Neuronal stem cell (in vitro differentiated cells): ENCODE data around the gene NRXN3.
A peak's percentile ranks its signal among the peaks of the same experiment; 100 is the strongest.

Source experiments
- DNase-seq: peaks from one replicate; pipeline ENCODE4 v3.0.0-alpha.2; 2013; ENCODE audit warnings: low spot score
- H2AFZ ChIP-seq: one replicate; pipeline ENCODE4 v1.6.1; 2013; ENCODE audit warnings: mild to moderate bottlenecking, low read length, inconsistent platforms
- H2AK5ac ChIP-seq: 2 replicates; pipeline ENCODE4 v1.6.1; 2013; ENCODE audit warnings: low read depth, mild to moderate bottlenecking, inconsistent platforms, low read length, moderate library complexity, mixed read lengths
- H2BK120ac ChIP-seq: 2 replicates; pipeline ENCODE4 v1.6.1; 2013; ENCODE audit warnings: low read depth, mild to moderate bottlenecking, inconsistent platforms, low read length, moderate library complexity, mixed read lengths
- H2BK12ac ChIP-seq: one replicate; pipeline ENCODE4 v1.6.1; 2013; ENCODE audit warnings: low read length, inconsistent platforms
- H2BK15ac ChIP-seq: 2 replicates; pipeline ENCODE4 v1.6.1; 2013; ENCODE audit warnings: mild to moderate bottlenecking, low read length, inconsistent platforms, mixed read lengths
- H2BK5ac ChIP-seq: one replicate; pipeline ENCODE4 v1.6.1; 2013; ENCODE audit warnings: inconsistent platforms, mild to moderate bottlenecking, low read length, moderate library complexity
- H3K14ac ChIP-seq: one replicate; pipeline ENCODE4 v1.6.1; 2013; ENCODE audit warnings: low read length, inconsistent platforms
- H3K18ac ChIP-seq: 2 replicates; pipeline ENCODE4 v1.6.1; 2013; ENCODE audit warnings: low read length, inconsistent platforms
- H3K23ac ChIP-seq: 2 replicates; pipeline ENCODE4 v1.6.1; 2013; ENCODE audit warnings: low read depth, mild to moderate bottlenecking, mixed read lengths, low read length, inconsistent platforms; ENCODE audit not compliant: poor library complexity
- H3K27ac ChIP-seq: replicated peaks from 3 replicates; pipeline ENCODE4 v1.5.1; 2013; ENCODE audit warnings: low read length, inconsistent platforms
- H3K27me3 ChIP-seq, 3 experiments: 2 replicates each; pipeline ENCODE4 v1.6.1; 2013; ENCODE audit warnings: low read length in 3 of 3, mild to moderate bottlenecking in 2 of 3, inconsistent platforms in 1 of 3, low read depth in 1 of 3, mixed read lengths in 1 of 3, moderate library complexity in 1 of 3; ENCODE audit not compliant: control insufficient read depth in 3 of 3, insufficient read depth in 3 of 3
- H3K36me3 ChIP-seq, 2 donors: replicated peaks in 1 of 2; 2 replicates each; pipeline ENCODE4 v1.6.1; 2013; ENCODE audit warnings: low read length in 2 of 2; ENCODE audit not compliant: control insufficient read depth in 2 of 2, insufficient read depth in 2 of 2
- H3K4ac ChIP-seq: 2 replicates; pipeline ENCODE4 v1.6.1; 2013; ENCODE audit warnings: inconsistent platforms, mild to moderate bottlenecking, low read length, moderate library complexity
- H3K4me1 ChIP-seq, 2 donors: 1 replicate in 1 of 2; 2 replicates in 1 of 2; pipeline ENCODE4 v1.6.1; 2013; ENCODE audit warnings: low read length in 2 of 2, low read depth in 1 of 2; ENCODE audit not compliant: control insufficient read depth in 2 of 2, insufficient read depth in 1 of 2
- H3K4me2 ChIP-seq: one replicate; pipeline ENCODE4 v1.6.1; 2013; ENCODE audit warnings: mild to moderate bottlenecking, low read length, inconsistent platforms; ENCODE audit not compliant: insufficient read depth, poor library complexity, severe bottlenecking
- H3K4me3 ChIP-seq, 2 donors: 2 replicates each; pipeline ENCODE4 v1.5.1; 2013; ENCODE audit warnings: low read length in 2 of 2, mild to moderate bottlenecking in 2 of 2, inconsistent platforms in 1 of 2, moderate library complexity in 1 of 2
- H3K79me1 ChIP-seq: one replicate; pipeline ENCODE4 v1.6.1; 2013; ENCODE audit warnings: low read depth, mild to moderate bottlenecking, inconsistent platforms, low read length, moderate library complexity
- H3K9ac ChIP-seq: one replicate; pipeline ENCODE4 v1.6.1; 2013; ENCODE audit warnings: mild to moderate bottlenecking, low read depth, low read length, inconsistent platforms; ENCODE audit not compliant: poor library complexity
- H3K9me3 ChIP-seq, 2 donors: replicated peaks in 1 of 2; 2 replicates each; pipeline versions ENCODE3 to v1.6.1; 2013; ENCODE audit warnings: low read length in 2 of 2, mild to moderate bottlenecking in 2 of 2, inconsistent platforms in 1 of 2, low read depth in 1 of 2, mixed read lengths in 1 of 2, moderate library complexity in 1 of 2; ENCODE audit not compliant: control insufficient read depth in 2 of 2, insufficient read depth in 1 of 2
- H4K8ac ChIP-seq: one replicate; pipeline ENCODE4 v1.6.1; 2013; ENCODE audit warnings: low read depth, mild to moderate bottlenecking, inconsistent platforms, low read length, moderate library complexity
- H4K91ac ChIP-seq: one replicate; pipeline ENCODE4 v1.6.1; 2013; ENCODE audit warnings: low read length, low read depth, mild to moderate bottlenecking, inconsistent platforms; ENCODE audit not compliant: poor library complexity
- WGBS, 2 donors: extraction: QIAGEN DNeasy Blood & Tissue Kit; methylation state at CpG; one replicate each; pipeline ENCODE4 v1.1.7; 2013; ENCODE audit warnings: missing lambda C conversion rate in 2 of 2, mixed read lengths in 1 of 2; ENCODE audit not compliant: insufficient read length in 2 of 2, insufficient replicate concordance in 1 of 2; ENCODE audit errors: extremely low coverage in 2 of 2; 5-methylcytosine and 5-hydroxymethylcytosine counted together

NRXN3 gene

GRCh38 chr14:78933948-78934524 lies 763.9 kb downstream of the NRXN3 start:
- Histone ChIP-seq H2BK12ac (no peak overlapping the region), H3K4me3 (no peak overlapping the region), H2BK15ac (no peak overlapping the region), H3K14ac (no peak overlapping the region), H3K4me1 (no peaks in the 10 kb centered on the region), H3K4me2 (no peak overlapping the region), H3K27me3 (no peaks in the 10 kb centered on the region), H3K23ac (no peak overlapping the region), H3K18ac (peak overlapping the region; percentile 60), H4K91ac (no peak overlapping the region), H3K79me1 (no peaks in the 10 kb centered on the region), H3K9me3 (no peaks in the 10 kb centered on the region), H3K4ac (no peak overlapping the region), H3K36me3 (no peaks in the 10 kb centered on the region), H2BK5ac (no peak overlapping the region), H4K8ac (no peak overlapping the region), H3K27ac (no peak overlapping the region), H2AK5ac (no peak overlapping the region), H2BK120ac (no peak overlapping the region), H3K9ac (no peak overlapping the region), H2AFZ (no peak overlapping the region)
- WGBS, 2 donors, result no CpG with 5 or more reads among the region's 4 CpGs
- peak; percentile 27 for DNase-seq

DNA sequence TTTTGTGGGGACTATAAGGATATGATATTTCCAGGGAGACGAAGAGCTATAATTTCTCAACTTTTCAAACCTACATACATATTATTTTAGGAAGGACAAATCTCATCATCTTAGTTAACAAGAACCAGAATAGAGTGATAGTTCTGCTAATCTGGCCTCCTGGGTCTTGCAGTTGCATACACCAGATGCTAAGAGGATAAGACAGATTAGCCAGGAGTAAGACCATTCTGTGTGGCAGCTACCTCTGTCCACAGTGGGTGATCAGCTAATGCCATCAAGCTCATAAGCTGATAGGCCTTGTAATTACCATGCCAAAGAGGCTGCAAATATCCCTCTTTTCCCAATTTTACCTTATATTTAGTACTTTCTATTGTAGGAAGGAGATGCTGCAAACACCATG lies 776.8 kb downstream of the NRXN3 start:
- H3K14ac ChIP-seq, result no peak overlapping the region
- no peak overlapping the region for H2BK120ac ChIP-seq
- no peak overlapping the region for H2AK5ac ChIP-seq

GRCh38 chr14:78947681-78948080 lies 777.5 kb downstream of the NRXN3 start:
- H2BK120ac ChIP-seq, result no peak overlapping the region
- H3K4me2 ChIP-seq, result no peak overlapping the region
- no peak overlapping the region for H3K18ac ChIP-seq
- no peak overlapping the region for H2BK15ac ChIP-seq
- no peaks in the 10 kb centered on the region for H3K36me3 ChIP-seq
- no peak overlapping the region for H3K4ac ChIP-seq
- H3K79me1 ChIP-seq, result no peaks in the 10 kb centered on the region
- no peak overlapping the region for H3K23ac ChIP-seq
- no peak overlapping the region for H2AK5ac ChIP-seq
- no peak overlapping the region for H3K9ac ChIP-seq
- H4K91ac ChIP-seq, result no peak overlapping the region
- no peak overlapping the region for H4K8ac ChIP-seq
- no CpG with 5 or more reads among the region's 2 CpGs for WGBS, 2 donors
- H3K4me3 ChIP-seq, result no peak overlapping the region
- no peaks in the 10 kb centered on the region for H3K27me3 ChIP-seq
- H2BK5ac ChIP-seq, result no peak overlapping the region
- no peaks in the 10 kb centered on the region for H3K9me3 ChIP-seq
- H2BK12ac ChIP-seq, result no peak overlapping the region
- no peak for DNase-seq
- no peak overlapping the region for H3K14ac ChIP-seq
- H3K4me1 ChIP-seq, result no peaks in the 10 kb centered on the region
- H2AFZ ChIP-seq, result no peak overlapping the region
- no peak overlapping the region for H3K27ac ChIP-seq

More for the DNA sequence above, 776.8 kb downstream of the NRXN3 start:
- H3K9ac ChIP-seq, result no peak overlapping the region
- H3K4ac ChIP-seq, result no peak overlapping the region
- H4K8ac ChIP-seq, result no peak overlapping the region
- no peak overlapping the region for H2BK15ac ChIP-seq
- no peaks in the 10 kb centered on the region for H3K4me1 ChIP-seq
- H2BK5ac ChIP-seq, result no peak overlapping the region
- no peak overlapping the region for H3K23ac ChIP-seq
- no peak overlapping the region for H3K4me2 ChIP-seq
- H3K27me3 ChIP-seq, result no peaks in the 10 kb centered on the region
- no peak overlapping the region for H3K27ac ChIP-seq
- H3K4me3 ChIP-seq, result no peak overlapping the region
- H3K79me1 ChIP-seq, result no peaks in the 10 kb centered on the region
- H2AFZ ChIP-seq, result no peak overlapping the region
- no peak overlapping the region for H3K18ac ChIP-seq
- H2BK12ac ChIP-seq, result no peak overlapping the region
- no peaks in the 10 kb centered on the region for H3K9me3 ChIP-seq
- H4K91ac ChIP-seq, result no peak overlapping the region
- no CpG with 5 or more reads among the region's 1 CpG for WGBS, 2 donors
- DNase-seq, result no peak
- H3K36me3 ChIP-seq, result no peaks in the 10 kb centered on the region

DNA sequence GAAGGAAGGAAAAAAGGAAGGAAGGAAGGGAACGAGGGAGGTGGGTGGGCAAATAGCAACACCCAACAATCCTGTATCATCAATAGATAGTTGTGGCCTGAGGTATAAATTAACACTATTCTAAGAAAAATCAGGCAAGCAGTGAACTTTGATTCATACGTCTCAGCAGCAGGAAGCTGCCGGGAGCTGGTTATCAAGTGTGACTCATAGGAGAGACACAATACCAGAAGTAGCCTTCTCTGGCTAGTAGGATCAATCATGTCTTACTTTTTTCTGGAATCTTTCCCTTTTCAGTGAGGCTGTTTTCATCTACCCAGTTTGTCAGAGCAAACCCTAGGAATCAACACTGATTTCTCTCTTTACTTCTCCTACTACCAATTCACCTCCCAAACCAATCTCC lies 780.5 kb downstream of the NRXN3 start:
- Histone ChIP-seq H2AFZ (no peak overlapping the region), H3K79me1 (no peaks in the 10 kb centered on the region), H3K18ac (no peak overlapping the region), H4K8ac (no peak overlapping the region), H2BK12ac (no peak overlapping the region), H2BK15ac (no peak overlapping the region), H3K4me1 (no peaks in the 10 kb centered on the region), H3K4me2 (no peak overlapping the region), H3K27ac (no peak overlapping the region), H2BK5ac (no peak overlapping the region), H3K9me3 (no peaks in the 10 kb centered on the region), H2BK120ac (no peak overlapping the region), H3K4me3 (no peak overlapping the region), H3K4ac (no peak overlapping the region), H3K27me3 (no peaks in the 10 kb centered on the region), H3K23ac (no peak overlapping the region), H3K9ac (no peak overlapping the region), H2AK5ac (no peak overlapping the region), H3K36me3 (no peaks in the 10 kb centered on the region), H4K91ac (no peak overlapping the region), H3K14ac (no peak overlapping the region)
- no peak for DNase-seq
- no CpG with 5 or more reads among the region's 3 CpGs for WGBS, 2 donors
